Gastroesophageal sphincter (tissue), 3 donors: ENCODE measurements around the gene F3.
A peak's percentile ranks its signal among the peaks of the same experiment; 100 is the strongest.

Experiments used
- POLR2A ChIP-seq, 2 donors: fragments of 450-650 bp; IDR thresholded peaks; one replicate each; pipeline ENCODE4 v1.6.1; 2017; ENCODE audit warnings: antibody characterized with exemption in 2 of 2, mild to moderate bottlenecking in 2 of 2, moderate library complexity in 1 of 2
- POLR2AphosphoS5 ChIP-seq: sonication (generic); formaldehyde crosslinking; IDR thresholded peaks from one replicate; pipeline ENCODE4 v1.6.1; 2017; ENCODE audit warnings: antibody characterized with exemption
- TF ChIP-seq, protein P1 (sequence below), 4 experiments: fragments of 200-600 bp in 2 of 4; fragments of 450-650 bp in 2 of 4; sonication (generic) in 1 of 4; IDR thresholded peaks; one replicate each; pipeline ENCODE4 v1.5.1; 2017 to 2019; ENCODE audit warnings: antibody characterized with exemption in 4 of 4, mild to moderate bottlenecking in 2 of 4, moderate library complexity in 2 of 4

DNA sequence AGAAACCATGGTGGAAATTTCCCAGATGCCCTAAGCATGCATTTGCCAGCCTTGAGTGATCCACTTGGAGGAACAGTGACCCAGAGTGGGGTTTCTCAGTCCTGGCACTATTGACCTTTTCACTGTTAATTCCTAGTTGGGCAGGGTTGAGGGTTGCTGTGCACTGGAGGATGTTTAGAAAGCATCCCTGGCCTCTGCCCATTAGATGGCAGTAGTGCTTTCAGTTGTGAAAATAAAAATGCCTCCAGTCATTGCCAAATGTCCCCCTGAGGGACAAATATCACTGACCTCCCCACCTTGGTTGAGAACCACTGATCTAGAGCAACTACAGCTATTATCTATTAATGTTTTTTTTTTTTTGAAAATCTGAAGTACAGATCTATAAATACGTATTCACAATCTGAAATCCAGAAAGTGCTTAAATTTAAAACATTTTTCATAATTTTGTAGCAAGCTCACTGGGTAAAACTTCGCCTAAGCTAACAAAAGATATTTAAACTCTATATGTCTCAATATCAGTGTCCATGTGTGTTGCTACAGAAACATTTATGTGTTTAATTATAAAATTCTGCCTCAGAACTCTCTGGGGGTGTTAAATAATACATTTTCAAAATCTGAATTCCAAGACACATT lies 27.3 kb downstream of the F3 start:
- TF ChIP-seq, protein P1, sequence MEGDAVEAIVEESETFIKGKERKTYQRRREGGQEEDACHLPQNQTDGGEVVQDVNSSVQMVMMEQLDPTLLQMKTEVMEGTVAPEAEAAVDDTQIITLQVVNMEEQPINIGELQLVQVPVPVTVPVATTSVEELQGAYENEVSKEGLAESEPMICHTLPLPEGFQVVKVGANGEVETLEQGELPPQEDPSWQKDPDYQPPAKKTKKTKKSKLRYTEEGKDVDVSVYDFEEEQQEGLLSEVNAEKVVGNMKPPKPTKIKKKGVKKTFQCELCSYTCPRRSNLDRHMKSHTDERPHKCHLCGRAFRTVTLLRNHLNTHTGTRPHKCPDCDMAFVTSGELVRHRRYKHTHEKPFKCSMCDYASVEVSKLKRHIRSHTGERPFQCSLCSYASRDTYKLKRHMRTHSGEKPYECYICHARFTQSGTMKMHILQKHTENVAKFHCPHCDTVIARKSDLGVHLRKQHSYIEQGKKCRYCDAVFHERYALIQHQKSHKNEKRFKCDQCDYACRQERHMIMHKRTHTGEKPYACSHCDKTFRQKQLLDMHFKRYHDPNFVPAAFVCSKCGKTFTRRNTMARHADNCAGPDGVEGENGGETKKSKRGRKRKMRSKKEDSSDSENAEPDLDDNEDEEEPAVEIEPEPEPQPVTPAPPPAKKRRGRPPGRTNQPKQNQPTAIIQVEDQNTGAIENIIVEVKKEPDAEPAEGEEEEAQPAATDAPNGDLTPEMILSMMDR (IDR thresholded peaks at IDR 0.05): peak; percentile 31 to 66 (median 40)
- TF ChIP-seq POLR2A (IDR thresholded peaks at IDR 0.05) (no peak), POLR2AphosphoS5 (no peak)
